Activated effector memory CD4-positive, alpha-beta T cell treated with anti-CD3 and anti-CD28 coated beads, Interleukin-2, amount 50 U/mL, for 16 hours (primary cell): ENCODE data around the gene POLR3A.

Experiments used
- DNase-seq: peaks from one replicate; pipeline ENCODE4 v3.0.0-alpha.2; 2020

POLR3A gene

GRCh38 chr10:77977016-77977415, 52.3 kb downstream of the POLR3A start:
- DNase-seq, result no peak

DNA sequence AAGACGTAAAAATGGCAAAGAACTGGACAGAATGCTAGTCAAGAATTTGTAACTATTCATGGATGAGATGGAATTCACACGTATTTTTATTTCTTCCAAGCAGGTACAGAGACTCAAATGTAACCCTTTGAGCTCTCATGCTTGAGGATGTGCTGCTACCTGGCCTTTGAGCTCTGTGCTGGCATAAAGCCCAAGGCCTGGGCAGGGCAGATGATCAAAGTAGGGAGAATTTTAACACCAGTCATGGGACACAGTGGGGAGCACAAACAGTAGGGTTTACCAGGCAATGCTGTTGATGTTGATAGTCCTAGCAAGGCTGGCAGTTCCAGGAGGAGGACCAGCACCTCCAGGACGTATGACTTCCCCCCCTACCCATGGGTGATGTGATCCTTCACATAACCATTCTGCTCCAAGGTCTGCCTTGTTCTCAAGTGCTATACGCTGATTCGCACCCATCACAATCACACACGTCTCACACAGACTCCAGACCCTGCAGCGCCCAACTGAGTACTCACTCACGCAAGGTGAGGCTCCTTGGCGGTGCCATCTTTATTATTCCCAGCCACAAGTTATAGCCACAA, 54.1 kb downstream of the POLR3A start:
- no peak for DNase-seq

DNA sequence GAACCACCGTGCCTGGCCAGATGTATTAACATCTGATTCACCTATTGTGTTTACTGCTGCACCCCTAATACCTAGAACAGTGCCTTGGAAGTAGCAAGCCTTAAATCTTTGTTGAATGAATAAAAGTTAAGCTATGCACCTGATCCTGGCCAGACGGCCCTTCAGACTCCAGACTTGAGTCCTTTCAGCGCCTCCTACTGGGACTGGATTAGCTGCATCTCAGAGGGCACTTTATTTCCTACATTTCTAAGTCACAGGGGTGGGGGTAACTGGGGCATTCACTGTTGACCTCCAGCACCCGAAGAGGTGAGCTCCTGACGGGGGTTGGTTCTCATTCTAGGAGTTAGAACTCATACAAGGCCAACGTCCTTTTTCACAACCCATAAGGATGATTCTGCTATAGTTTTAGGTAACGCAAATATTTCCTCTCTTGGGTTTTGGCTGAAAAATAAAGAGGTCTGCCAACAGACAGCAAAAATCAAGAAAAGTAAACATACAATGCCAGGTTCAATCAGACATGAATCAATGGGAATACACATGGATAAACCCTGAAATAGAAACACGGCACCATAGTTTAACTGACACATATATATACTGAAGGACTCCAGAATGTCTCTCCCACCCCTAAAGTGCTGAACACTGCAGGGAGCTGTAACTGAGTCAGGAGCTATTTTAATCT, 54.8 kb downstream of the POLR3A start:
- no peak for DNase-seq

DNA sequence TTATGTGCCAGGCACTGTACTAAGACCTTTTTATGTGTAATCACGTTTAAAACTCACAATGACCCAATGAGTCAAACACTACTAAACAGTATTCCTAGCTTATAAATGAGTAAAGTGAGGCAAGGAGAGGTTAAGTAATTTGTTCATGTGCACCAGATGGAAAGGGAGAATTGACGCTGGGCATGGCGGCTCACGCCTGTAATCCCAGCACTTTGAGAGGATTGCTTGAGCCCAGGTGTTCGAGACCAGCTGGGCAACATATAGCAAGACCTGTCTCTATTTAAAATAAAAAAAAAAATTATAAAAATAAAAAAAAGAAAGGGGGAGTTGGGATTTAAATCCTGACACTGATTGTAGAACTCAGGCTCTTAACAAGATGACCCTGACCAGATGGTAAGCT, 56.0 kb downstream of the POLR3A start:
- no peak for DNase-seq

DNA sequence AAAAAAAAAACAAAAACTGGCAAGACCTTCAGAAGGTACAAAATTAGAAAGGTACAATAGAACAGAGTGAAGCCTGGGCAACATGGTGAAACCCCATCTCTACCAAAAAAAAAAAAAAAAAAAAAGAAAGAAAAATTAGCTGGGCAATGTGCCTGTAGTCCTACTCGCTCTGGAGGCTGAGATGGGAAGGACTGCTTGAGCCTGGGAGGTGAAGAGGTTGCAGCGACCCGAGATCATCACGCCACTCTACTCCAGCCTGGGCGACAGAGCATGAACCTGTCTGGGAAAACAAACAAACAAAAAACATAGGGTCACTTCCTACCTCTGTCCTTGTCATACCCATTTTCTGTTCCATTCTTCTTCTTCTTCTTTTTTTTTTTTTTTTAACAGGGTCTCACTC, 57.2 kb downstream of the POLR3A start:
- DNase-seq, result no peak

DNA sequence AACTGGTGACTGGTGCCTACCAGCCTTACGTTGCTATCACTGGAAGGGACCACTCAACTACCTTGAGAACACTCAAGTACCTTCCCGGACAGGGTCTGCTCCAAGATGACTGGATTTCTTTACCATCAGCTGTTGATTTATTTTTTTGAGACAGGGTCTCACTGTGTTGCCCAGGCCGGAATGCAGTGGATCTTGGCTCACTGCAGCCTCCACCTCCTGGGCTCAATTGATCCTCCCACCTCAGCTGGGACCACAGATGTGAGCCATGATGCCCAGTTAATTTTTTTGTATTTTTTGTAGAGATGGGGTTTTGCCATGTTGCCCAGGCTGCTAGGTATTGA, 57.5 kb downstream of the POLR3A start:
- DNase-seq, result no peak

DNA sequence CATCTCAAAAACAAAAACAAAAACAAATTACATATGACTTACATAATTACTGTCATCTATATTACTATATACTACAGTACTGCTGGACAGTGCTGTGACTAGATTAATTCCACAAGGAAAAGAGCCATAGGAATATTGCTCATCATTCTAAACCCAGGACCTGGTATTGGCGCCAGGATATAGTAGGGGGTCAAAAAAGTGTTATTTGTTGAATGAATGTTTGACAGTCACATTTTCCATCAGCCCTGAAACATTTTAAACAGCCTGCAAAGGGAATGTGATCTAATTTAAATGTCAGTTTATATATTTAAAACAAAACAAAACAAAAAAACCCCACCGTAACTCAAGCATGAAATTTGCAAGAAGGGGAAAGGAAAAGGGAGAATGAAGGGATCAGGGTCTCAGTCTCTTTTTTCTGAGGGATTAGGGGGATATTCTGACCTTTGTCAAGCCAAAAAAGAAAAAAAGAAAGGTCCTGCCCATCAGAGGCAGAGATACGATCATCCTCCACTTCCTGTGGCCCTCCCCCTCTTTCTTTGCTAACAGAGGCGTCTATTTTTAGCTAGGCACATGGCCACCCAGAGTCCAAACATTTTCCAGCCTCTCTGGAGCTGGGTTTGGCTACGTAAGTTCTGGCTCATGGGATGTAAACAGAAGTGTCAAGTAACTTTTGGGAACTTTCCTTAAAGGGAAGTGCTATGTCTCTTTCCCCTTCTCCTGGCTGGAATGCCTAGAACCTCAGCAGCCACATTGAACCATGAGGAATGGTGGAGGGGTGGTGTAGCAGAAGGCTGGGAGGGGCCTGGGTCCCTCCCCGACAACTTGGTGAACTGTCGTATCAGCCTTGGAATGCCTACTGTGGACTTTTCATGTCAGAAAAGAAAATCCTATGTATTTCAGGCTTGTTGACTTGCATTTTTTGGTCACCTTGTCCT, 58.2 kb downstream of the POLR3A start:
- no peak for DNase-seq

GRCh38 chr10:77969114-77969513, 60.2 kb downstream of the POLR3A start:
- no peak for DNase-seq

DNA sequence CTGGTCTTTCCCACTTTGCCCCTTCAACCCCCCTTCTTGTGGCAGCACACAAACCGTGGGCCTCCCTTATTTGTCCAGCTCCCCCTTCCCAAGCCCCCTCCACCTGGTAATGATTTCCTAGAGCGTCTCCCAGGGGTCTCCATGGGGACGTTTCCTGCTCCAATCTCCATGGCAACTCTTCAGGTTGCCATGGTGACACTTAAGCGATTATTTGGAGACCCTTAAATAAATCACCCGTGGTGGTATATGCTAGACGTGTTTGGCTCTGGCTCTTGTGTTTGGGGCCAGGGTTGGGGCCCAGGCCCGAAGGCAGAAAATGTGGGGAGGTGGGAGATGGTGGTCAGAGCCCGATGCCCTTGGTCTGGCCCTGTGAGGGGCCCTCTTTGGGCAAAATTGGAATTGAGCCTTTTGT, 61.7 kb downstream of the POLR3A start:
- no peak for DNase-seq

DNA sequence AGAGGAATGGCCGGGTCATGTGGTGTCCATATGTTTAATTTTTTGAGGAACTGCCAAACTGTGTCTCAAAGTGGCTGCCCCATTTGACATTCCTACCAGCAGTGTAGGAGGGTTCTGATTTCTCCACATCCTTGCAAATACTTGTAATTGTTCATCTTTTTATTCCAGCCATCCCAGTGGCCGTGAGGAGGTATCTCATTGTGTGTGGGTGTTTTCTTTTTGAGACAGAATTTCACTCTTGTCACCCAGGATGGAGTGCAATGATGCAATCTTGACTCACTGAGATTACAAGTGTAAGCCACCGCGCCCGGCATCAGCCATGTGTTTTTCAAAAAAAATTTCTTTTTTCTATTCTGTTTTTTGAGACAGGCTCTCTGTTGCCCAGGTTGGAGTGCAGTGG, 64.0 kb downstream of the POLR3A start:
- DNase-seq, result no peak

DNA sequence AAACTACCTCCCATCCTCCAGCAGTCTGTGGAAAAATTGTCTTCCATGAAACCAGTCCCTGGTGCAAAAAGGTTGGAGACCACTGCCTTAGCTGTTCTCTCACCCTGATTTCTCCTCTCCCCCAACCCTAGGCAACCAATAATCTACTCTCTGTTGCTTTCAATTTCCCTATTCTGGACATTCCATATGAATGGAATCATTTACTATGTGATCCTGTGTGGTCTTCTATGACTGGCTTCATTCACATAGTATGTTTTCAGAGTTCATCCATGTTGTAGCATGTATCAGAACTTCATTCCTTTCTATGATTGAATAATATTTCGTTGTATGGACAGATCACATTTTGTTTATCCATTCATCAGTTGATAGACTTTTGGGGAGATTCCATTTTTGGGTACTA, 64.5 kb downstream of the POLR3A start:
- DNase-seq, result no peak

GRCh38 chr10:77963901-77964300, 65.4 kb downstream of the POLR3A start:
- DNase-seq, result no peak

GRCh38 chr10:77962350-77963146, 66.8 kb downstream of the POLR3A start:
- no peak for DNase-seq

DNA sequence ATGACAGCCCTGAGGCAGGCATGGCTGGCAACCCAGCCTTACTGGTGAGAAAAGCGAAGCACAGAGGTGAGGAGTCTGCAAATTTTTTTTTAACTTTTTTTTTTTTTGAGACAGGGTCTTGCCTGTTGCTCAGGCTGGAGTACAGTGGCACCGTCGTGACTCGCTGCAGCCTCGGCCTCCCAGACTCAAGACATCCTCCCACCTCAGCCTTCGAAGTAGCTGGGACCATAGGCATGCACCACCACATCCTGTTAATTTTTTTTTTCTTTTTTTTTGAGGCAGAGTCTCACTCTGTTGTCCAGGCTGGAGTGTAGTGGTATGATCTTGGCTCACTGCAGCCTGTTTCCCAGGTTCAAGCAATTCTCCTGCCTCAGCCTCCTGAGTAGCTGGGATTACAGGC, 67.6 kb downstream of the POLR3A start:
- DNase-seq, result no peak

GRCh38 chr10:77960829-77961329, 68.4 kb downstream of the POLR3A start:
- no peak for DNase-seq

GRCh38 chr10:77959887-77960455, 69.3 kb downstream of the POLR3A start:
- DNase-seq, result no peak

DNA sequence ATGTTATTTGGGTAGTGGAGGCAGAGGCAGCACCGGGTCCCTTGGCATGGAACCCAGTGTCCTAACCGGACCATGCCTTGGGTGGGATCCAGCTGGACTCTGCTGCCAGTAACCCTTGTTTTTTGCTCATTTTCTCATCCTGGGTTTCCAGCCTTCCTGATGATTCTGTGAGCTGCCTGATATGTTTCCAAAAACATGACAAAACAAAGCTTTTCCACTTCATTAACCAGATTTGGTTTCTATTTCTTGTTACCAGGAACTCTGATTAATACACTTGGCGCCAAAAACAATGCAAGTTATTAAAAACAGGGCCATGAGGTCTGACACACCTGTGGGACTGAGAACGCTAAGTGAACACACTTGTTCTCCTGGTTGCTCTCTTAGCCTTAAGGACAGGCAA, 69.9 kb downstream of the POLR3A start:
- no peak for DNase-seq

DNA sequence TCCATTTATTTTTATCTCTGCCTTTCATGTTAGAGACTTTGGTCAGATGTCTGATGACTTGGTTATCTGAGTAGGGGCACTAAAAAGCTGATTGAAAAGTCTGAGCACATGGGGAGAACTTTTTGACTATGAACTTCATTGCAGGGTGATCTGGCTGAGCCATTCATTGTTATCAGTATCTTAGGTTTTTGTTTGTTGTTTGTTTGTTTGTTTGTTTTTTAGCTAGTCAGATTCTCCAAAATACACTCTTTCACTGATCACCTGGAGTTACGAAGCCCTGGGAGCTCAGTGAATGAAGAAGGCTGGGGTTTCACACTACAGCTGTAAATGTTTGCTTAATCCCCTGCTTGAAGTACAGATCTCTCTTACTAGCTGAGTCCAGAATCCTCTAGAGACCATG, 74.2 kb downstream of the POLR3A start:
- DNase-seq, result no peak

DNA sequence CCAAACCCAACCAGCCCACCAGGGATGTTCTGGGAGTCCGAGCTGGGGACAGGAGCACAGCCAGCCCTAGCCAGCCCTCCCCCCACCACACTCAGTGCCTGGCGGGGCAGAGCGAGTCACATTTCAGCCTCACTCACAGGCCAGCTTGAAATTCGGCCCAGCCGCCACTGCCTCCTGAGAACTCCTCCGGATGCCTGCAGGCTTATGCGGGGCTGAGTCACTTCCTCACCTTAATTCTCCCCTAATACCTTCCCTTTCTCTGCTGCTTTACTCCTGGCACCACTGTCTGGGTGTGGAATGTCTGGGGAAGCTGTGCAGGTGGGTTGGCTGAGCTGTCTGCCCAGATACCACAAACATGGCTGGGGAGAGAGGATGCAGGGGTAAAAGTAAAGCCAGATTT, 80.1 kb downstream of the POLR3A start:
- no peak for DNase-seq

- no peak for DNase-seq
Measured at GRCh38 chr10:77946084-77946483, 83.2 kb downstream of the POLR3A start.

DNA sequence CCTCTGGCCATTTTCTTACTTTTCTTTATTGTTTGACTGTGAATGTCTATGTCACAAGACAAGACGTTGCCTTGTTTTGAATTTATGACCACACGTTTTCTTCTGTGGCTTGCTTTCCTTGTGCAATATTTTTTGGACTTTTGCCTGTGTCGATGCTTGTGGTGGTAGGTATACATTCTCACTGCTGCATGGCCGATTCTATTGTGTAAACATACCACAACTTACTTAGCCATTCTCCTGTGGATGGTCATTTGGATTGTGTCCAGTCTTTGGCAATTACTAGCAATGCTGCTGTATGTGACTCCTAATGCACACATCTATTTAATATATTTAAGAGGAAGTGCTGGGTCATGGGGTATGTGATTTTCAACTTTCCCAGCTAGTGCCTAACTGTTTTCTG, 84.8 kb downstream of the POLR3A start:
- no peak for DNase-seq

DNA sequence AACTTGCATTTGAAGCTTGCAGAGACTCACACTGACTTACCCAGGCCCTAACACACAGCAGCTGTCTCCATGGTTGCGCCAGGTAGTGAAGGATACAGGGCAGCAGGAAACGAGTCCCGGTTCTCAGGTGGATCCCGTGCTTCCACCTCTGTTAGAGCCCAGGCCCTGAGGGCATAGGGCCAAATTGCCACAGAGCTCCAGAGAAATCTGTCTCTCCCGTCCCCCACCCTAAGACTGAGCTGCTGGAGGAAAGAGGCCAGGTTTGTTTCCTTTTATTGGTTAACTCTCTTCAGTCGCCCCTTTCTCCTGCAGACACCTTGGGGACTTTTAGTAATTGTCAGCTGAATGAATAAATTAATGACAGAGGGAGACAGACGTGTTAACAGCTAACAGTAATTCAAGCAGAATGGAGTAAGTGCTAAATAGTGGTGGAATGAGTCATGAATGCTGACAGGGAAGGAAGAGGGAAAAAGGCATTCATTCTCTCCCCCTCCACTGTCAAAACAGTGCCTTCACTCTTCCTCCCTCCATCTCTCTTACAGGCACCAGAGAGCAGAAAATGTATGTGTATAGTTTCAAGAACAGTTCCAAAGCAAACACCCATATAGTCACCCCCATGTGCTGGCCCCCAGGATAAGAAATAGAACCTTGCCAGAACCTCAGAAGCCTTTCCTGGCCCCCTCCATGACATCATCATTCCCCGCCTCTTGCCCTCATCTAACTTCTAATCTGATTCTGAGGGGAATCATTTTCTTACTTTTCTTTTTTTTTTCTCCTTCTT, 86.0 kb downstream of the POLR3A start:
- DNase-seq, result no peak
